Measurements from ENCODE around the gene SLC4A5.

SLC4A5 gene

GRCh38 chr2:74278694-74279093, 64.5 kb downstream of the SLC4A5 start:
- CTCF ChIA-PET: interaction anchor here (1.4 to 3.0 kb wide), 2 partner anchors 10 to 56 kb away, joined by 3 to 9 read pairs; no protein-coding TSS in a partner anchor
- no peak for TF ChIP-seq CTCF (IDR thresholded peaks at IDR 0.05; ENCODE audit: control extremely low read depth, extremely low read depth, low read depth, missing control alignments)
- POLR2A ChIA-PET: no interaction called here
- DNase-seq (ENCODE audit: extremely low spot score): no peak

GRCh38 chr2:74278176-74278575, 65.0 kb downstream of the SLC4A5 start:
- ChIA-PET CTCF (interaction anchor here (1.4 to 3.0 kb wide), 2 partner anchors 11 to 56 kb away, joined by 3 to 9 read pairs; no protein-coding TSS in a partner anchor), POLR2A (no interaction called here)
- no peak for TF ChIP-seq CTCF (IDR thresholded peaks at IDR 0.05; ENCODE audit: control extremely low read depth, extremely low read depth, low read depth, missing control alignments)
- no peak for DNase-seq (ENCODE audit: extremely low spot score)

- POLR2A ChIA-PET: no interaction called here
- CTCF ChIA-PET: interaction anchor here (1.2 to 3.2 kb wide), 2 partner anchors 10 to 26 kb away, joined by 3 to 11 read pairs; no protein-coding TSS in a partner anchor
- TF ChIP-seq CTCF (IDR thresholded peaks at IDR 0.05; ENCODE audit: control extremely low read depth, extremely low read depth, low read depth, missing control alignments): no peak
- DNase-seq (ENCODE audit: extremely low spot score): no peak
Observed at GRCh38 chr2:74275228-74275627, 68.0 kb downstream of the SLC4A5 start.

- TF ChIP-seq CTCF (IDR thresholded peaks at IDR 0.05; ENCODE audit: control extremely low read depth, extremely low read depth, low read depth, missing control alignments): no peak
- ChIA-PET POLR2A (no interaction called here), CTCF (interaction anchor here (2.0 to 2.6 kb wide), 2 partner anchors 20 to 65 kb away, joined by 5 to 15 read pairs; no protein-coding TSS in a partner anchor)
- DNase-seq (ENCODE audit: extremely low spot score): no peak
Observed at GRCh38 chr2:74269667-74270066, 73.5 kb downstream of the SLC4A5 start.

- DNase-seq (ENCODE audit: extremely low spot score): peak; percentile 70
- ChIA-PET POLR2A (no interaction called here), CTCF (interaction anchor here (1.1 to 2.5 kb wide), 3 partner anchors 10 to 68 kb away, joined by 3 to 8 read pairs (median 7); no protein-coding TSS in a partner anchor)
- TF ChIP-seq CTCF (IDR thresholded peaks at IDR 0.05; ENCODE audit: control extremely low read depth, extremely low read depth, low read depth, missing control alignments): peak; percentile 28
Observed at GRCh38 chr2:74267068-74267467, 76.1 kb downstream of the SLC4A5 start.

GRCh38 chr2:74264281-74264680, 78.9 kb downstream of the SLC4A5 start:
- TF ChIP-seq CTCF (IDR thresholded peaks at IDR 0.05; ENCODE audit: control extremely low read depth, extremely low read depth, low read depth, missing control alignments): no peak
- ChIA-PET CTCF (interaction anchor here (0.9 to 1.9 kb wide), 5 partner anchors 10 to 71 kb away, joined by 3 to 9 read pairs (median 3); no protein-coding TSS in a partner anchor), POLR2A (no interaction called here)
- DNase-seq (ENCODE audit: extremely low spot score): no peak
